GM06990 (cell line): ENCODE data around the gene PTPN14.

Experiments used
- DNase-seq: peaks from one replicate; pipeline ENCODE4 v3.0.0-alpha.2; 2011; ENCODE audit not compliant: insufficient read length; ENCODE audit errors: extremely low read depth
- H3K27me3 ChIP-seq: replicated peaks from 2 replicates; pipeline ENCODE4 v1.6.0; 2011; ENCODE audit warnings: low read length; ENCODE audit not compliant: control insufficient read depth, insufficient read depth
- H3K36me3 ChIP-seq: 2 replicates; pipeline ENCODE4 v1.5.1; 2011; ENCODE audit warnings: low read length; ENCODE audit not compliant: control insufficient read depth, insufficient read depth
- H3K4me3 ChIP-seq: replicated peaks from 2 replicates; pipeline ENCODE4 v1.5.1; 2011; ENCODE audit warnings: low read depth, mild to moderate bottlenecking, control low read depth, low read length
- TF ChIP-seq, protein P1 (sequence below): IDR thresholded peaks from 2 replicates; pipeline ENCODE4 v1.5.1; 2011; ENCODE audit warnings: low read length, control low read depth, mild to moderate bottlenecking, inconsistent platforms; ENCODE audit not compliant: insufficient read depth, poor library complexity, severe bottlenecking

Gene PTPN14

DNA sequence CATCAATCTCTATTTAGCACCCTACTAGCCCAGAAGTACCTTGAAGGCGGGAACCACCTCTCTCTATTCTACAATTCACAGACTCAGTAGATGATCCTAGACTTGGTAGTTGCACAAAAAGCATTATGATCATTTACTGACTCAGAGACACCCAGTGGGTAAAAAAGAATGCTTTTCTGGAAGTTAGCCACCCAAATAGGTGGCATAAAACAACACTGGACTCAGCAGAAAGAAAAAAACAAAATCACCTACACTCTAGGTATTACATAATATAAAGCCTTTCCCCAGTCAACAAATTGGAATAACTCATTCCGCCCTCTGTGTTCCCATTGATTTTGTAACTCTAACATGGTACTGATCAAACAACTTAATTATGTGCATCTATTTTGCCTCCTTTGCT lies 126.3 kb downstream of the PTPN14 start:
- H3K27me3 ChIP-seq = no peaks in the 10 kb centered on the region
- no peak overlapping the region for H3K4me3 ChIP-seq
- TF ChIP-seq, protein P1, sequence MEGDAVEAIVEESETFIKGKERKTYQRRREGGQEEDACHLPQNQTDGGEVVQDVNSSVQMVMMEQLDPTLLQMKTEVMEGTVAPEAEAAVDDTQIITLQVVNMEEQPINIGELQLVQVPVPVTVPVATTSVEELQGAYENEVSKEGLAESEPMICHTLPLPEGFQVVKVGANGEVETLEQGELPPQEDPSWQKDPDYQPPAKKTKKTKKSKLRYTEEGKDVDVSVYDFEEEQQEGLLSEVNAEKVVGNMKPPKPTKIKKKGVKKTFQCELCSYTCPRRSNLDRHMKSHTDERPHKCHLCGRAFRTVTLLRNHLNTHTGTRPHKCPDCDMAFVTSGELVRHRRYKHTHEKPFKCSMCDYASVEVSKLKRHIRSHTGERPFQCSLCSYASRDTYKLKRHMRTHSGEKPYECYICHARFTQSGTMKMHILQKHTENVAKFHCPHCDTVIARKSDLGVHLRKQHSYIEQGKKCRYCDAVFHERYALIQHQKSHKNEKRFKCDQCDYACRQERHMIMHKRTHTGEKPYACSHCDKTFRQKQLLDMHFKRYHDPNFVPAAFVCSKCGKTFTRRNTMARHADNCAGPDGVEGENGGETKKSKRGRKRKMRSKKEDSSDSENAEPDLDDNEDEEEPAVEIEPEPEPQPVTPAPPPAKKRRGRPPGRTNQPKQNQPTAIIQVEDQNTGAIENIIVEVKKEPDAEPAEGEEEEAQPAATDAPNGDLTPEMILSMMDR = no peak
- H3K36me3 ChIP-seq = no peaks in the 10 kb centered on the region
- no peak for DNase-seq

GRCh38 chr1:214423045-214423444 lies 128.4 kb downstream of the PTPN14 start:
- Histone ChIP-seq H3K27me3 (no peaks in the 10 kb centered on the region), H3K36me3 (no peaks in the 10 kb centered on the region), H3K4me3 (no peak overlapping the region)
- no peak for DNase-seq
- TF ChIP-seq, protein P1 = no peak

GRCh38 chr1:214422137-214422671 lies 129.2 kb downstream of the PTPN14 start:
- H3K4me3 ChIP-seq = no peak overlapping the region
- H3K36me3 ChIP-seq = no peaks in the 10 kb centered on the region
- DNase-seq = no peak

DNA sequence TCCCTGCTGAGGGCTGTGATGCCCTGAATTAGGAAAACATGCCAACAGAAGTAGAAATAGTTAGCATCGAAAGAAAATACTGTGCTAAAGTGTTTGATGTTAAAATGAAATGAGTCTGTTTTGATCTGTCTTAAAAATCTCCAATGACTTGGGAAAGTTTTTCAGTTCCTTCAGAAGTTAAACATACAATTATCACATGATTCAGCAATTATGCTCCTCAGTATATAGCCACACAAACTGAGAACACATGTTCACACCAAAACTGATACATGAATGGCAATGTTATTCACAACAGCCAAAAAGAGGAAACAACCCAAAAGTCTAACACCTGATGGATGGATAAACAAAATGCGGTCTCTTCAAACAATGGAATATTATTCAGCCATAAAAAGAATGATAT lies 130.6 kb downstream of the PTPN14 start:
- Histone ChIP-seq H3K36me3 (no peaks in the 10 kb centered on the region), H3K4me3 (no peak overlapping the region), H3K27me3 (no peaks in the 10 kb centered on the region)
- TF ChIP-seq, protein P1 = no peak
- no peak for DNase-seq

More at GRCh38 chr1:214422137-214422671, 129.2 kb downstream of the PTPN14 start:
- H3K27me3 ChIP-seq = no peaks in the 10 kb centered on the region
- TF ChIP-seq, protein P1 = no peak

DNA sequence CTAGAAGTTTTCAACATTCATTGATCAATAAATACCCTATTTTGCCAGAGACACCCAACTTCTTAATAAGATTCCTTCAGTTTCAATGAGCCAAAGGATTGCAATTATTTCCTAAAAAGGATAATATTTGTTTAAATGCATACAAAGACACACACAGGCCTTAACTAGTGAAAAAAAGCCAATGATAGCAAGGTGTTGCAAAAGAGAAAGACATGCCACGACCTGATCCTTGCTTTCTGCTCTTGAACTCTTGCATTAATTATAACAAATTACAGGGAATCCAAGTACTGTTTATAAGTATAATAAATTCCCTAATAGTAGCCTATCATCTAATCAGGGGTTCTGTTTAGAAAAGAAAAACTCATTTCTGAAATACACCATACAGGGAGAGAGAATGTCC lies 131.1 kb downstream of the PTPN14 start:
- Histone ChIP-seq H3K4me3 (no peak overlapping the region), H3K36me3 (no peaks in the 10 kb centered on the region), H3K27me3 (no peaks in the 10 kb centered on the region)
- TF ChIP-seq, protein P1 = no peak
- no peak for DNase-seq

DNA sequence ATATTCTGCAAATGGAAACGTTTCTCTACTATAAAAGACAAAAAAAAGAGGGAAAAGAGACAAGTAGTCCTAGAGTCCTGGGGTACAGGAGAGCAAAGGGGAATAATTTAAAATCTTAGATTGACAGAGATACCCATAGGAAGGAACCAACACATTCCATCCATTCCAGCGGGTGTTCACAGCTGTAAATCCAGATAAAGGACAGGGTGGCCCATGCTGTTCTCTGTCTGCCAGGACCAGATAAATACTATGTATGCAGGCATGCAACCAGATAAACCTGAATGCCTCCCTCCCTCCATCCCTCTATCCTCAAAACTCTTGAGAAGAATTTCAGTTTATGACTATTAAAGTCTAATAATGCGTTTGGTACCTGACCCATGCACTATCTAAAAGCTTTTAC lies 131.8 kb downstream of the PTPN14 start:
- no peaks in the 10 kb centered on the region for H3K27me3 ChIP-seq
- H3K4me3 ChIP-seq = no peak overlapping the region
- DNase-seq = no peak
- TF ChIP-seq, protein P1 = no peak
- no peaks in the 10 kb centered on the region for H3K36me3 ChIP-seq
